ENCODE measurements around the gene KRTAP12-4.
"Not testable (repeated sequence)": the region's sequence is repeated elsewhere in the genome, so short reads cannot be mapped to it uniquely, and the experiment has no call there.

Gene KRTAP12-4, protein sequence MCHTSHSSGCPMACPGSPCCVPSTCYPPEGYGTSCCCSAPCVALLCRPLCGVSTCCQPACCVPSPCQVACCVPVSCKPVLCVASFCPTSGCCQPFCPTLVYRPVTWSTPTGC

GRCh38 chr21:44654576-44655175 is at the start of gene KRTAP12-4:
Gene KRTAP12-4, minus strand, starts transcription at chr21:44654659. Its CDS starts 45 bp downstream, at chr21:44654614.
- DNase-seq = no peak

GRCh38 chr21:44703731-44704635 is 49.5 kb upstream of the KRTAP12-4 start:
- no peak for DNase-seq

DNA sequence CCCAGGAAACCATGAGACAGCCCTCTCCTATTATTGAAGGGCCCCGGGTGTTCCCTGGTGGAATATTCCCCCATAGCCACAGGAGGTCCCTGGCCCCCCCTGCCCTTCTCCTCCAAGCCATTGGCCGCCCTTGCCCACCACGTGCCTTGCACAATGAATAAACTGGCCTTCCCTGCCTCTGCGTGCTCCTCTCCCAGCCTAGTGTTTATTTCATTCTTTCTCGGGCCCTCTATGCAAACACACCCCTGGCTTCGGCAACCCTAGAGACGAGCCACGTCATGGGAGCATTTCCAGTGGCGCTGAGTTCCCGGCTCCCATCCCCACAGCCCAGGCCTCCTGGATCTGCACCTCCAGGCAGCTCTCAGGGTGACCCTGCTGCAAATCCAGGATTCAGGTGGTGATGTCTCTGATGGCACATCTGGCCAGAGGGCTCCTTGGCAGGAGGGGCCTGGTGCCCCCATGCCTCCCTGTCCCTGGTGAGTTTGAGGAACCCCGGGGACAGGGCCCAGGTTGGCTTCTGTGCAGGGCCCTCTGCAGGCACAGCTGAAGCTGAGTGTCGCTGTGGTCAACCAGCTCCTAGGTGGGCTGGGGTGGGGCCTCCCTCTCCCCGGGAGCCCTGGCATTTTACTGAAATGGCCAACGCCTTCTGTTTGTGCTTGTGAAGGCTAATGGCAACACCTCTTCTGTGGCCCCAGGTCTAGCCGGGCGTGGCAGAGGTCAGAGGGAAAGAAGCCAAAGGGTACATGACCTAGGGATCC is 48.7 kb upstream of the KRTAP12-4 start:
- DNase-seq = no peak

DNA sequence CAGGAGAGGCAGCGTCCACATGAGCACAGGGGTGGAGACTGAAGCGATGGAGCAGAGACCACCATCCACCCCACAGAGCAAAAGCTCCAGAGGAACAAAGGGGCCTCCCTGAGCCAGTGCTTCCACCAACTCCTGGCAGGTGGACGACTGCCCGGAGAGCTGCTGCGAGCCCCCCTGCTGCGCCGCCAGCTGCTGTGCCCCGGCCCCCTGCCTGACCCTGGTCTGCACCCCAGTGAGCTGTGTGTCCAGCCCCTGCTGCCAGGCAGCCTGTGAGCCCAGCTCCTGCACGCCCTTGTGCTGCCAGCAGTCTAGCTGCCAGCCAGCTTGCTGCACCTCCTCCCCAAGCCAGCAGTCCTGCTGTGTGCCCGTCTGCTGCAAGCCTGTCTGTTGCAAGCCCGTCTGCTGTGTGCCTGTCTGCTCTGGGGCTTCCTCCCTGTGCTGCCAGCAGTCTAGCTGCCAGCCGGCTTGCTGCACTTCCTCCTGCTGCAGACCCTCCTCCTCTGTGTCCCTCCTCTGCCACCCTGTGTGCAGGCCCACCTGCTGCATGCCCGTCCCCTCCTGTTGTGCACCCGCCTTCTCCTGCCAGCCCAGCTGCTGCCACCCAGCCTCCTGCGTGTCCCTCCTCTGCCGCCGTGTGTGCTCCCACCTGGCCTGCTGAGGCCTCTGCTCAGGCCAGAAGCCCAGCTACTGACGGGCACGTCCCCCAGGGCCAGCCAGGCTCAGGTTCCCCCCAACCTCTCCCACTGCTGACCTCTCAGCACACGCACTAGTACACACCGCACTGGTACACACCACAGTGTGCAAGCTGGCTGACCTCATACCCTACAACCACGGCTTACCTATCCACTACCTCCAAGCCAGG is 47.9 kb upstream of the KRTAP12-4 start:
- no peak for DNase-seq

DNA sequence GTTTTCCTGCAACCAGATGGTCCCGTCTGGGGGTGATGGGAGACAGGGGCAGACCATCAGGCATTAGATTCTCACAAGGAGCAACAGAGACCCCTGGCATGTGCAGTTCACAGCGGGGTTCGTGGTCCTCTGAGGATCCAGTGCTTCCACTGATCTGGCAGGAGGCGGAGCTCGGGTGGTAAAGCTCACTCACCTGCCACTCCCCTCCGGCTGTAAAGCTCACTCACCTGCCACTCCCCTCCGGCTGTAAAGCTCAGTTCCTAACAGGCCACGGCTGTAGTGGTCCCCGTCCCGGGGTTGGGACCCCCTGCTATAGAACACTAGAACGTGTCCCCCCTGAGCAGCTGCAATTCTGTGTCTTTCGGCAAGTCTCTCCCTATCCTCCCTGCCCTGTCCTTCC is 47.1 kb upstream of the KRTAP12-4 start:
- no peak for DNase-seq

DNA sequence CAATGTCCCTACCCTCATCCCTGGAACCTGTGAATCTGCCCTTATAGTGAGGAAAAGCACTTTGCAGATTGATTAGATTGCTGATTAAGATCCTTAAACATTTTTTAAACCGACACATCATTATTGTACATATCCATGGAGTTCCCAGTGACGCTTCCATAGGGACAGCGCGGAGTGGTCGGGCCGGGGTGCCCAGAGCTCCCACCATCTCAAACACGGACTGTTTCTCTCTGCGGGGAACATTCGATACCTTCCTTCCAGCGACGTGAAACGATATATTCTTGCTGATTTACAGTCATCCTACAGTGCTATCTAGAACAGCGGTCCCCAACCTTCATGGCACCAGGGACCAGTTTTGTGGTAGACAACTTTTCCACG is 46.6 kb upstream of the KRTAP12-4 start:
- no peak for DNase-seq

DNA sequence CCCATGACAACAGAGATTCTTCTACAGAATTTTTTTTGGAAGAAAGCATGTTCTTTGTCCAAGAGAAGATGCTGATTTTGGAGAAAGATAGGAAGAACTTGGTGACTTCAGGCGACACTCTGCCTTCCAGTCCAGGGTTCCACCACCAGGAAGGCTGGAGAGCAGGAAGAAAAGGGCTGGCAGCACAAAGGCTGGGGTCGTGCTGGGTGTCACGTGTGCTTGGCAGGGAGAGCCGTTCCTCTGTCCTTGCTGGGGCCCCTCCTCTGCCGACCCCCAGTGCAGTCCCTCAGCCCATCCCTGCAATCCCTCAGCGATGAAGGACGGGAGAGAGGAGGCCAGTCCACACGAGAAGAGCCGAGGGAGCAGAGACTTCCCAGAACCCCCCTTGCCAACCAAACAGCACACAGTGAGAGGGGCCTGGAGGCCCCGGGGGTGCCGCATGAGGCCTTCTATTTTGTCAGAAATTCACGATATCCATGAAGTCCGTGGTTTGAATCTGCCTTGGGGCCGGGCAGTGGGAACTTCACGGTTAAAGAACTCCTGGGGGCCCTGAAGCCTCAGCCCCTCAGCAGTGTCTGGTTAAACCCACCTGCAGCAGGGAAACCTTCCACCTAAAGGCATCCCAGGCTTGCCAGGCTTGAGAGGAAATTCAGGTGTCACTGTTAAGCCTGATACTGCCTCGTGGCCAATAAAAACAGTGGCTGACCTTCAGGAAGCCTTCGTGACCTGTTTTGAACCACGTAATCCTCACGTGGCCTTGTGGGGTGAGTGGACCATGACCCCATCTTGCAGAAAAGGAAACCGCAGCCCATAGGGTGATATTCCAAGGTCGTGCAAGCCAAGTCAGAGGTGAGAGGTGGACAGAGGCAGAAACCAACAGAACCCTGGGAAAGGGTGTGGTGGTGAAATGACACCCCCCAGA is 45.9 kb upstream of the KRTAP12-4 start:
- no peak for DNase-seq

DNA sequence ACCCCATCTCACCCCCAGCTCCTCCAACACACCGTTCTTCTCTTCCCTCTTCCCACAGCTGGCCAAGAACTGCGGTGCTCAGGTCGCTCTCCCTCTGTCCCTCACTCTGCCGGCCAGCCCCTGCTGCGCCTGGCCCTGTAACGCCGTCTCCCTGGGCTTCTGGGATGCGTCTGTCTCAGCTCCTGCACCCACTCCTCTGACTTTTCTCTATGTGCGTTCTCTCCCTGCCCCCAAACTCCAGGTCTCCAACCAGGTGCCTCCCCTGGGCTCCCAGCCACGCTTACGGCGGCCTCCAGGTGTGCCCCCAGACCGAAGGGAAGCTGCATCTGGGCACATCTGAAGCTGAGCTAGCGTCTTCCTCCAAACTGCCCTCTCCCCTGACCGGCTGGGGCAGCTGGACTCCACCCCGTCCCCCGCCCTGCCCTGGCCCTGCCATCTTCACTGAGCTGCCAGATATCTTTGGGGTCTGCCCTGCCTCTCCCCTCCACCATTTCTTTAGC is 45.1 kb upstream of the KRTAP12-4 start:
- no peak for DNase-seq

DNA sequence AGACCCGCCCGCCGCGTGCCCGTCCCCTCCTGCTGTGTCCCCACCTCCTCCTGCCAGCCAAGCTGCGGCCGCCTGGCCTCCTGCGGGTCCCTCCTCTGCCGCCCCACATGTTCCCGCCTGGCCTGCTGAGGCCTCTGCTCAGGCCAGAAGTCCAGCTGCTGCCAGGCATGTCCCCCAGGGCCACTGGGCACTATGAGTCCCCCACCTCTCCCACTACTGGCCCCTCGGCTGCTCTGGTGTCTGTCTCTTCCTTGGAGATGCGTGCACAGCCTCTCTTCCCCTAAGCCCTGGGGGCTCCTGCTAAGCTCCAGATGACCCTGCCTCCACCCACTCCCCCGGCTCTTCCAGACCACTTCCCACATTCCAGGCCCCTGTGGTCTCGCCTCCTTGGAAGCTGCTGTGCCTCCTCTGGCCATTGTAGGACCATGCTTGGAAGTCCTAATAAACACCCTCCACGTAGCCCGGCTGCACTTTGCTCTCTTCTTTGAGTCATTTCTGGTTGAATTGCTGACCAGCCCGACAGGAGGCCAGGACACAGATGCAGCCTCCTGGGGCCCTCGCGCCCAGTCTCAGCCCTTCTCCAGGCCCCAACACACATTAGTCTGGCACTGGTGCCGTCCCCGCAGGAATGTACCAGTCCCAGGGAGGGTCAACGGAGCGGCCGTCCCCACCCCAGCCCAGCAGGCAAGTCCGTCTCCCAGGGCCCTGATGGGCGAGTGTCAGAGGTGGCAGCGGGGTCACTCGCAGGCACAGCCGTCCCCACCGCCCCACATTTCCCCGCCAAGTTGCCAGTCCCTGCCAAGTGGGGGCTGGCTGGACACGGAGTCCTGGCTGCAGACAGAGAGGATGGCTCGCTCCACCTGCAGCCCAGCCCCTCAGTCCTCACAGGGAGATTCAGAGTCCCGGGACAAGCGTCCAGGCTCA is 43.6 kb upstream of the KRTAP12-4 start:
- no peak for DNase-seq

DNA sequence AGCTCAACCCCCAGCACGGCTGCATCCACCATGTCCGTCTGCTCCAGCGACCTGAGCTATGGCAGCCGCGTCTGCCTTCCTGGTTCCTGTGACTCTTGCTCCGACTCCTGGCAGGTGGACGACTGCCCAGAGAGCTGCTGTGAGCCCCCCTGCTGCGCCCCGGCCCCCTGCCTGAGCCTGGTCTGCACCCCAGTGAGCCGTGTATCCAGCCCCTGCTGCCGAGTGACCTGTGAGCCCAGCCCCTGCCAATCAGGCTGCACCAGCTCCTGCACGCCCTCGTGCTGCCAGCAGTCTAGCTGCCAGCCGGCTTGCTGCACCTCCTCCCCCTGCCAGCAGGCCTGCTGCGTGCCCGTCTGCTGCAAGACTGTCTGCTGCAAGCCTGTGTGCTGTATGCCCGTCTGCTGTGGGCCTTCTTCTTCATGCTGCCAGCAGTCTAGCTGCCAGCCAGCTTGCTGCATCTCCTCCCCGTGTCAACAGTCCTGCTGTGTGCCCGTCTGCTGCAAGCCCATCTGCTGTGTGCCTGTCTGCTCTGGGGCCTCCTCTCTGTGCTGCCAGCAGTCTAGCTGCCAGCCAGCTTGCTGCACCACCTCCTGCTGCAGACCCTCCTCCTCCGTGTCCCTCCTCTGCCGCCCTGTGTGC is 42.8 kb upstream of the KRTAP12-4 start, which contains the start of gene KRTAP10-12:
Gene KRTAP10-12 (plus strand): TSS at position 1 of the 639 bp plus-strand sequence. CDS start 30 bp downstream, at position 31.
- not testable (repeated sequence) for DNase-seq

- no peak for DNase-seq
Measured at GRCh38 chr21:44696572-44696971, 42.1 kb upstream of the KRTAP12-4 start.

DNA sequence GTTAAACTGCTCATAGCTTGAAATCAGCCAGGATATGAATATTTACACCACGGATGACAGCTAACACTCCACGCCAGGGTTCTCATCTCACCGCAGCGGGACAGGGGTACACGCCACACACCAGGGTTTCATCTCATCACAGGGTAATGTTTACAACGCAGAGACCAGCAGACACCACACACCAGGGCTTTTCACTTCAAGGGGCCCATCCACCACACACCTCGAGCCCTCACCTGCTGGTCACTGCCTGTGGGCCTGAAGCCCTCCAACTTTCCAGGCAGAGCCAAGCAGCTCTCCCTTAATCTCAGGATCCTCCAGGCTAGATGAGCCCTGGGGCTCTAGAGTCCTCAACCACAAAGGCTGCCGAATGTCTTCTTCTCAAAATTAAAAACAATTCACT is 41.2 kb upstream of the KRTAP12-4 start:
- no peak for DNase-seq

DNA sequence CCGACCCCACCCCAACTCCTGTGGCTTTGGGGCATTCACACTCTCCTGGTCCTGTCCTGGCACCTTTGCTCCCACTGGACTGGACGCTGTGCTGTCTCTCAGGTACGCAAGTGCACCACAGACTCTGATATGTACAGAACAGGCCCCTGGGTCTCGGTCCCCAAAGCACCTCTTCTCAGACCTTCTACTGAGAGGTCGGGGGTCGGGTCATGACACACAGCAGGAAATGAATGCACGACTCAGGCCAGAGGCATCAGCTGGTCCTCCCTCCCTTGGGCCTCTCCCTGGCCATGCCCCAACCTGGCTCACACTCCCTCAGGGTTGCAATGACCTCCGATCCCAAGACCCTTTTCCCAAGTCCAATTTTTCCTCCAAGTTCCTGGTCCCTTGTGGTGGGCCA is 40.7 kb upstream of the KRTAP12-4 start:
- DNase-seq = no peak

DNA sequence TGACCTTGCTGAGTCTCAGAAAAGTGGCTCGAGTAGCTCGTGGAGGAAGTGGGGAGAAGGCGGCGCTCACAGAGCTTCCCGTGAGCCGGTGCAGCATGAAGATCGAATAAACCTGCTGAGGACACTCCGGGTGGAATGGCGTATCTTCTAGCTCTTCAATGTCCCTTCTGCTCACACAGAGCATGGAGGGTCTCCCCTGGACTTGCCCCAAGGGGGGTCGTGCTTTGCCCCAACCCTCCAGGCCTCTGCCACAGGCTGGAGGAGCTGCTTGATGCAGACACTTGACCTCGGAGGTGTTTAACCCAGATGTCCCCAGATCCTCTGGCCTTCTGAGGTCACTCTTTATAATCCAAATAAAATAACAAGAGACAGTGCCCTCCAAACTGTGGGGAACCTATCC is 40.3 kb upstream of the KRTAP12-4 start:
- DNase-seq = no peak

DNA sequence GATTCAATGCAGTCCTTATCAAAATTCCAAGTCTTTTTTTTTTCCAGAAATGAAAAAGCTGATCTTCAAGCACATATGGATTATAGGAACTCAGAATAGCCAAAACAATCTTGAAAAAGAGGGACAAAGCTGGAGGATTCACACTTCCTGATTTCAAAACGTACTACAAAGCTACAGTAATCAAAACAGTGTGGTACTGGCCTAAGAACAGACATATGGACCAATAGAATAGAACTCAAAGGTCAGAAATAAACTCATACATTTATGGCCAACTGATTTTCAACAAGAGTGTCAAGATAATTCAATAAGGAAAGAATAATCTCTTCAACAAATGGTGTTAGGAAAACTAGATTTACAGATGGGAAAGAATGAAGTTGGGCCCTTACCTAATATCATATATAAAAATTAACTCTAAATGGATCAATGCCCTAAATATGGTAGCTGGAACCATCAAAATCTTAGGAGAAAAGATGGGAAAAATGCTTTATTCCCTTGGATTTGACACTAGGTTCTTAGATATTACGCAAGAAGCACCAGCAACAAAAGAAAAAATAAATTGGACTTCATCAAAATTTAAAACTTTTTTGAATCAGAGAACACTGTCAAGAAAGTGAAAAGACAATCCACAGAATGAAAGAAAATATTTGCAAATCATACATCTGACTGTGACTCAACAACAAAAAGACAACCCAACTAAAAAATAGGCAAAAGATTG is 38.5 kb upstream of the KRTAP12-4 start:
- no peak for DNase-seq

GRCh38 chr21:44691686-44692085 is 37.2 kb upstream of the KRTAP12-4 start:
- no peak for DNase-seq

DNA sequence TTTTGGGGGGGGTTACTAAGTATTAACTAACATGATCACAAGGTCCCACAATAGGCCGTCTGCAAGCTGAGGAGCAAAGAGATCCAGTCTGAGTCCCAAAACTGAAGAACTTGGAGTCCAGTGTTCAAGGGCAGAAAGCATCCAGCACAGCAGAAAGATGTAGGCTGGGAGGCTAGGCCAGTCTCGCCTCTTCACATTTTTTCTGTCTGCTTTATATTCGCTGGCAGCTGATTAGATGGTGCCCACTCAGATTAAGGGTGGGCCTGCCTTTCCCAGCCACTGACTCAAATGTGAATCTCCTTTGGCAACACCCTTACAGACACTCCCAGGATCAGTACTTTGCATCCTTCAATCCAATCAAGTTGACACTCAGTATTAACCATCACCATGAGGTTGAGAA is 35.3 kb upstream of the KRTAP12-4 start:
- not testable (repeated sequence) for DNase-seq

- peak; percentile 71 for DNase-seq
Measured at GRCh38 chr21:44687671-44688070, 33.2 kb upstream of the KRTAP12-4 start.

All from NCI-H1436 treated with DMSO at 0.1 percent for 48 hours (cell line).